ENCODE data around the gene DPM2.

DNA sequence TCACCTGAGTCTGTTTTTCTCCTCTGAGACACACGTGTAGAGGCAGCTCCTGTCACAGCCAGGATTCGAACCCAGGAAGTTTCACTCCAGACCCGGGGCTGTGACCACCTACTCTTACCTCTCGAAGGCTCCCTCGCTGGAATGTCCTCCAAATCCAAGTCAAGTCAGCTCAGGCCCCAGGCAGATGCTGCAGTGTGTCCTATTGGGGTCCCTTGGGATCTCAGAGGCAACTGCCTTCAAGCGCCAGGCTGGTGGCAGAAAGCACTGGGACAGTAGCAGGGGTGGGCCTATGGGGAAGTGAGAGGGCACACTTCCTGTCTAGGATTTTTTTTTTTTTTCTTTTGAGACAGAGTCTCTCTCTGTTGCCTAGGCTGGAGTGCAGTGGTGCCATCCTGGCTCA is 20.1 kb downstream of the DPM2 start:
- TF ChIP-seq MAFK (IDR thresholded peaks at IDR 0.05; ENCODE audit: partially characterized antibody) = no peak
- TF ChIP-seq, protein P1, sequence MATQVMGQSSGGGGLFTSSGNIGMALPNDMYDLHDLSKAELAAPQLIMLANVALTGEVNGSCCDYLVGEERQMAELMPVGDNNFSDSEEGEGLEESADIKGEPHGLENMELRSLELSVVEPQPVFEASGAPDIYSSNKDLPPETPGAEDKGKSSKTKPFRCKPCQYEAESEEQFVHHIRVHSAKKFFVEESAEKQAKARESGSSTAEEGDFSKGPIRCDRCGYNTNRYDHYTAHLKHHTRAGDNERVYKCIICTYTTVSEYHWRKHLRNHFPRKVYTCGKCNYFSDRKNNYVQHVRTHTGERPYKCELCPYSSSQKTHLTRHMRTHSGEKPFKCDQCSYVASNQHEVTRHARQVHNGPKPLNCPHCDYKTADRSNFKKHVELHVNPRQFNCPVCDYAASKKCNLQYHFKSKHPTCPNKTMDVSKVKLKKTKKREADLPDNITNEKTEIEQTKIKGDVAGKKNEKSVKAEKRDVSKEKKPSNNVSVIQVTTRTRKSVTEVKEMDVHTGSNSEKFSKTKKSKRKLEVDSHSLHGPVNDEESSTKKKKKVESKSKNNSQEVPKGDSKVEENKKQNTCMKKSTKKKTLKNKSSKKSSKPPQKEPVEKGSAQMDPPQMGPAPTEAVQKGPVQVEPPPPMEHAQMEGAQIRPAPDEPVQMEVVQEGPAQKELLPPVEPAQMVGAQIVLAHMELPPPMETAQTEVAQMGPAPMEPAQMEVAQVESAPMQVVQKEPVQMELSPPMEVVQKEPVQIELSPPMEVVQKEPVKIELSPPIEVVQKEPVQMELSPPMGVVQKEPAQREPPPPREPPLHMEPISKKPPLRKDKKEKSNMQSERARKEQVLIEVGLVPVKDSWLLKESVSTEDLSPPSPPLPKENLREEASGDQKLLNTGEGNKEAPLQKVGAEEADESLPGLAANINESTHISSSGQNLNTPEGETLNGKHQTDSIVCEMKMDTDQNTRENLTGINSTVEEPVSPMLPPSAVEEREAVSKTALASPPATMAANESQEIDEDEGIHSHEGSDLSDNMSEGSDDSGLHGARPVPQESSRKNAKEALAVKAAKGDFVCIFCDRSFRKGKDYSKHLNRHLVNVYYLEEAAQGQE (IDR thresholded peaks at IDR 0.05) = no peak
- TF ChIP-seq, protein P2, sequence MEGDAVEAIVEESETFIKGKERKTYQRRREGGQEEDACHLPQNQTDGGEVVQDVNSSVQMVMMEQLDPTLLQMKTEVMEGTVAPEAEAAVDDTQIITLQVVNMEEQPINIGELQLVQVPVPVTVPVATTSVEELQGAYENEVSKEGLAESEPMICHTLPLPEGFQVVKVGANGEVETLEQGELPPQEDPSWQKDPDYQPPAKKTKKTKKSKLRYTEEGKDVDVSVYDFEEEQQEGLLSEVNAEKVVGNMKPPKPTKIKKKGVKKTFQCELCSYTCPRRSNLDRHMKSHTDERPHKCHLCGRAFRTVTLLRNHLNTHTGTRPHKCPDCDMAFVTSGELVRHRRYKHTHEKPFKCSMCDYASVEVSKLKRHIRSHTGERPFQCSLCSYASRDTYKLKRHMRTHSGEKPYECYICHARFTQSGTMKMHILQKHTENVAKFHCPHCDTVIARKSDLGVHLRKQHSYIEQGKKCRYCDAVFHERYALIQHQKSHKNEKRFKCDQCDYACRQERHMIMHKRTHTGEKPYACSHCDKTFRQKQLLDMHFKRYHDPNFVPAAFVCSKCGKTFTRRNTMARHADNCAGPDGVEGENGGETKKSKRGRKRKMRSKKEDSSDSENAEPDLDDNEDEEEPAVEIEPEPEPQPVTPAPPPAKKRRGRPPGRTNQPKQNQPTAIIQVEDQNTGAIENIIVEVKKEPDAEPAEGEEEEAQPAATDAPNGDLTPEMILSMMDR (IDR thresholded peaks at IDR 0.05) = no peak
- TF ChIP-seq, protein P3, sequence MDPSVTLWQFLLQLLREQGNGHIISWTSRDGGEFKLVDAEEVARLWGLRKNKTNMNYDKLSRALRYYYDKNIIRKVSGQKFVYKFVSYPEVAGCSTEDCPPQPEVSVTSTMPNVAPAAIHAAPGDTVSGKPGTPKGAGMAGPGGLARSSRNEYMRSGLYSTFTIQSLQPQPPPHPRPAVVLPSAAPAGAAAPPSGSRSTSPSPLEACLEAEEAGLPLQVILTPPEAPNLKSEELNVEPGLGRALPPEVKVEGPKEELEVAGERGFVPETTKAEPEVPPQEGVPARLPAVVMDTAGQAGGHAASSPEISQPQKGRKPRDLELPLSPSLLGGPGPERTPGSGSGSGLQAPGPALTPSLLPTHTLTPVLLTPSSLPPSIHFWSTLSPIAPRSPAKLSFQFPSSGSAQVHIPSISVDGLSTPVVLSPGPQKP (IDR thresholded peaks at IDR 0.05; ENCODE audit: low read depth, low read length) = no peak

Data from A549 (cell line).